Panc1 (cell line): ENCODE measurements around the gene FDXR. TPM values are rescaled to one million over a fixed set of nuclear protein-coding genes. Genes with fewer than 3 reads are reported as not detected.

Source experiments
- ATAC-seq: fragments of 200-7000 bp; cut with Tn5 transposase; 2 replicates; pipeline ENCODE4 v1.9.1; 2020; ENCODE audit warnings: mild to moderate bottlenecking, moderate library complexity
- BruUV-seq: library from RNA; stranded (reverse); fragments of 400-500 nt; replicated peaks from 2 replicates; lab custom pipeline; 2021; lab: Mats Ljungman, UMichigan
- CTCF ChIA-PET: fragments of 300-600 bp; sonication (Branson Sonifier 250); formaldehyde crosslinking; loops from one replicate; lab custom pipeline; 2022; ENCODE audit warnings: antibody characterized with exemption; lab: Charles Lee
- POLR2A ChIA-PET: fragments of 300-600 bp; sonication (Branson Sonifier 250); formaldehyde crosslinking; loops from one replicate; lab custom pipeline; 2022; ENCODE audit warnings: antibody characterized with exemption; lab: Charles Lee
- DNase-seq: peaks from one replicate; pipeline ENCODE4 v3.0.0-alpha.2; 2010; ENCODE audit warnings: low read depth, low spot score
- H3K27ac ChIP-seq: 2 replicates; pipeline ENCODE4 v1.5.1; 2011; ENCODE audit warnings: mild to moderate bottlenecking, low read length, inconsistent platforms
- H3K27me3 ChIP-seq: fragments of 200-500 bp; sonication (Bioruptor generic); 2 replicates; pipeline ENCODE4 v1.6.0; 2014; ENCODE audit warnings: low read length, inconsistent platforms; ENCODE audit not compliant: control insufficient read depth, insufficient read depth
- H3K36me3 ChIP-seq: fragments of 200-500 bp; sonication (Bioruptor generic); 2 replicates; pipeline ENCODE4 v1.5.1; 2014; ENCODE audit warnings: inconsistent platforms, mild to moderate bottlenecking, low read length, moderate library complexity; ENCODE audit not compliant: control insufficient read depth, insufficient read depth
- H3K4me1 ChIP-seq: 2 replicates; pipeline ENCODE4 v1.5.1; 2011; ENCODE audit warnings: inconsistent platforms, mild to moderate bottlenecking, low read length, moderate library complexity; ENCODE audit not compliant: control insufficient read depth, insufficient read depth
- H3K4me3 ChIP-seq, 2 experiments: 2 replicates each; pipeline ENCODE4 v1.5.1; 2011 to 2012; ENCODE audit warnings: low read depth in 2 of 2, low read length in 2 of 2, mild to moderate bottlenecking in 2 of 2, inconsistent platforms in 1 of 2, moderate library complexity in 1 of 2
- H3K9me3 ChIP-seq: fragments of 200-500 bp; sonication (Bioruptor generic); 2 replicates; pipeline ENCODE4 v1.5.1; 2014; ENCODE audit warnings: low read depth, mild to moderate bottlenecking, inconsistent platforms, low read length, moderate library complexity; ENCODE audit not compliant: control insufficient read depth, insufficient read depth
- CTCF ChIP-seq: fragments of 450-650 bp; IDR thresholded peaks from 2 replicates; pipeline ENCODE4 v1.5.1; 2017; ENCODE audit warnings: mild to moderate bottlenecking
- POLR2AphosphoS5 ChIP-seq: IDR thresholded peaks from 2 replicates; pipeline ENCODE4 v1.6.1; 2012; ENCODE audit warnings: mild to moderate bottlenecking, low read depth, low read length, moderate library complexity
- REST ChIP-seq, 2 experiments: IDR thresholded peaks; 2 replicates each; pipeline ENCODE4 v1.6.1; 2011 to 2012; ENCODE audit warnings: low read depth in 2 of 2, control low read depth in 1 of 2, low read length in 1 of 2, mild to moderate bottlenecking in 1 of 2, moderate library complexity in 1 of 2; ENCODE audit not compliant: insufficient read depth in 1 of 2
- SIN3A ChIP-seq: IDR thresholded peaks from 2 replicates; pipeline ENCODE4 v1.6.1; 2012; ENCODE audit warnings: low read depth, mild to moderate bottlenecking, low read length, moderate library complexity, borderline replicate concordance; ENCODE audit not compliant: insufficient read depth
- TCF7L2 ChIP-seq: IDR thresholded peaks from 2 replicates; pipeline ENCODE4 v1.6.1; 2011; ENCODE audit warnings: mild to moderate bottlenecking, low read depth, low read length, inconsistent platforms
- in situ Hi-C: cut with HindIII; loops from 2 replicates; pipeline ENCODE4 v1.10.0; 2016; ENCODE audit warnings: low sequenced_read_pairs, low pct_unique_long_range_greater_than_20kb
- intact Hi-C: fragments of 100-400 bp; cut with micrococcal nuclease; formaldehyde crosslinking; loops from one replicate; pipeline ENCODE4 v1.10.0; 2022; ENCODE audit not compliant: unreplicated experiment
- total RNA-seq: library from RNA; stranded (reverse); gene quantifications from one replicate; pipeline ENCODE4 v1.2.1, GENCODE V29; 2021; ENCODE audit not compliant: unreplicated experiment

The FDXR gene
- total RNA-seq, 1 experiment from 2014 or later, result 21.8 TPM

DNA sequence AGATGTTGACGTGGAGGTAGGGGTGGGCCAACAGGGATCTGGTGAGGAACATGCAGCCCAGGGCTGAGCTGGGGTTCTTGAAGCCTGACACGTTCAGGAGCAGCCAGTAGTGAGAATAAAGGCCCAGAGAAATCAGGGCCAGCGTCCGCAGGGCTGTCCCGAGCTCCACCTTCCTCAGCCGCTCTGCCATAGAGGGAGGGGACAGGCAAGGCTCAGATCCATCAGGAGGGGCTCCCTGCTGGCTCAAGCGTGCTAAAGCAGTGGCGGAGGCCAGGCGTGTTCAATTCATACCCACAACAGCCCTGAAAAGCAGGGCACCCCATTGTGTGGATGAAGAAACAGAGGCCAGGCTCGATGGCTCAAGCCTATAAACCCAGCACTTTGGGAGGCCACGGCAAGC lies 8.3 kb upstream of the FDXR start:
- ChIA-PET POLR2A (no interaction called here), CTCF (no interaction called here)
- ATAC-seq (no peak), DNase-seq (no peak)
- intact Hi-C loops (no loop called here), in situ Hi-C loops (no loop called here)
- Histone ChIP-seq H3K27me3 (no peaks in the 10 kb centered on the region), H3K4me3 (no peak overlapping the region), H3K4me1 (no peaks in the 10 kb centered on the region), H3K9me3 (no peaks in the 10 kb centered on the region), H3K36me3 (no peaks in the 10 kb centered on the region), H3K27ac (no peak overlapping the region)
- TF ChIP-seq TCF7L2 (no peak), REST (IDR thresholded peaks at IDR 0.05; ENCODE audit: insufficient read depth in 1 of 2, low read depth in 2 of 2, low read length in 1 of 2) (no peak), CTCF (no peak), SIN3A (no peak), POLR2AphosphoS5 (no peak)
- BruUV-seq, result no TSS peak

GRCh38 chr17:74879308-74879707 lies 6.5 kb upstream of the FDXR start:
- Histone ChIP-seq H3K4me1 (no peaks in the 10 kb centered on the region), H3K27me3 (no peaks in the 10 kb centered on the region), H3K9me3 (no peaks in the 10 kb centered on the region), H3K36me3 (no peaks in the 10 kb centered on the region), H3K27ac (no peak overlapping the region), H3K4me3 (no peak overlapping the region)
- intact Hi-C loops, result no loop called here
- POLR2A ChIA-PET, result no interaction called here
- CTCF ChIA-PET, result no interaction called here
- BruUV-seq, result no TSS peak
- no peak for ATAC-seq
- no peak for DNase-seq
- TF ChIP-seq REST (IDR thresholded peaks at IDR 0.05; ENCODE audit: insufficient read depth in 1 of 2, low read depth in 2 of 2, low read length in 1 of 2), result no peak
- no peak for TF ChIP-seq CTCF
- TF ChIP-seq SIN3A, result no peak
- no peak for TF ChIP-seq POLR2AphosphoS5
- in situ Hi-C loops, result no loop called here
